HG02759 (cell line): ENCODE data around the gene U2AF1L4.
A peak's percentile ranks its signal among the peaks of the same experiment; 100 is the strongest.

ENCODE experiments used
- ATAC-seq: cut with Tn5 transposase; IDR thresholded peaks from one replicate; pipeline ENCODE4 v1.9.1; 2021; ENCODE audit warnings: mild to moderate bottlenecking, moderate library complexity; ENCODE audit not compliant: unreplicated experiment

The U2AF1L4 gene

DNA sequence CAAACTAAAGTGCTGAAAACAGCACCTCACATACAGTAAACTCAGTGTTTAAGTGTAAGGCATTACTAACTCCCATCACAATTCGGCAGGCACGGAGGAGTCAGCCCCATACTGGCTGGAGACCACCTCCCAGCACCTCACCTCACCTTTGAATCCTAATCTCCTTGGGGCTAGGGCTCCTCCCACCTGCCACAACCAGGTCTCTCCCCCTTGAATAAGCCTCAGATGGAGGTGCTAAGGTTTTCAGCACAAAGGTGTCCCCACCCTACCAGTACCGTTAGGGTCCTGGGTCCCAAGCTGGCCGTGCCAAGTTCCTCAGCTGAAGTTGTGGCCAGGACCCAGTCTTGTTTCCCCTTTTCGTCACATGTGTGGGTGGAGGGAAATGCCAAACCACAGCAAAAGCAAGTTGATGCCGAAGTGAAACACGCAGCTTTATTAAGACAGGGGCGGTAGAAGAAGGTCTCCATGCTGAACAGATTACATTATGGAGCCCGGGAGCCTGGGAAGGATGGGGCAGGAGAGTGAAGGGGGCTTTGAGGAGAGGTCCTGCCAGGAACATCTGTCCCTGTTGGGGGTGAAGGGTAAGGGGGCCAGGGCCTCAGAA is 3.0 kb downstream of the U2AF1L4 start, which contains the start of gene IGFLR1:
IGFLR1 (minus strand) TSS at position 332 of the 604 bp plus-strand sequence. CDS start 1,272 bp downstream, outside the sequence.
- no peak for ATAC-seq

DNA sequence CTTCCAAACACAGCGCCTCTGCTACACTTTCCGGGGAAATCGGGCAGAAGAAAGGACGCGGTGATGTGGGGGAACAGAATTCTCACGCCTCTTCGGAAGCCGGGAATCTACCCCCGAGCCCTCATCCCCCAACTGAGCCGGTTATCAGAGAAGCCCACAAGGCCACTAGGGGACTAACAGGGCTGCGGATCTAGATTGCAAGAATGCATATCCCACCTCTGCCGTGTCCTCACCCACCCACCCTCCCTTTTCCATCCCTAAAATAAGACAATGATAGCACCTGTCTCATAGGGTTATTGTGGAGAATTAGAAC is 4.1 kb downstream of the U2AF1L4 start:
- ATAC-seq, result no peak

DNA sequence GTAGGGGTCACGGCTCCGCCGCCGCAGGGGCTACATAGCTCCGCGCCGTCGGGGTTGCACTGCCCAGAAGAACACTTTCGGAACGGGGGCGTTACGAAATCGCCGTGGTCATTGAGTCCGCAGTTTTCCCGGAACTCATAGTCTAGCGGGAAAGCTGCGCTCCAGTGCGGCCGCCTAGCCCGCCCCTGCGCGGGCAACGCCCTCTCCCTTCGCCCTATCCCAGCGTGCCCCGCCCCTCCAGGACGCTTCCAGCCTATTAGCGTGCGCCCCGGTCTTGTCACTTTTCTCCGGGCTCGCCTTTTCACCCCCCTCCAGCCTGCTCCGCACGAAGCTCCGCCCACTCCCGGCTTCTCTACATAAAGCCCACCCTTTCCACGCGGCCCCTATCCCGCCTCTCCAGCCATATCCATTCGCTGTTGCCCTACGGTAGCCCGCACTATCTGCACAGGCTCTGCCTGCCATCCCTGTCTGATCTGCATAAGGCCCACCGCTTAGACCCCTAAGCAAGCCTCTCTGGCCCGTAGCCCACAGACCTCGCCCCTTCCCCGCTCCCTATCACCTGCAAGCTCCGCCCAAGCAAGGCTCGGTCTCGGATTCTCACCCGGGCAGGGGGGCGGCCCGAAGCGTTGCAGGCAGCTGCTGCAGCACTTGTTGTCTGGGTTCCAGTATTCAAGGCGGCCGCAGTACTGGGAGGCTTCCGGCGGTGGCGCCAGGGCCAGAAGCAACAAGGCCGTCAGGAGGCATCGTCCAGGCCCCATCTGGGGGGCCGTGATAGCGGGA is 4.6 kb downstream of the U2AF1L4 start:
- peak; percentile 62 for ATAC-seq

- ATAC-seq, result no peak
Observed at GRCh38 chr19:35740108-35740422, 5.2 kb downstream of the U2AF1L4 start.

DNA sequence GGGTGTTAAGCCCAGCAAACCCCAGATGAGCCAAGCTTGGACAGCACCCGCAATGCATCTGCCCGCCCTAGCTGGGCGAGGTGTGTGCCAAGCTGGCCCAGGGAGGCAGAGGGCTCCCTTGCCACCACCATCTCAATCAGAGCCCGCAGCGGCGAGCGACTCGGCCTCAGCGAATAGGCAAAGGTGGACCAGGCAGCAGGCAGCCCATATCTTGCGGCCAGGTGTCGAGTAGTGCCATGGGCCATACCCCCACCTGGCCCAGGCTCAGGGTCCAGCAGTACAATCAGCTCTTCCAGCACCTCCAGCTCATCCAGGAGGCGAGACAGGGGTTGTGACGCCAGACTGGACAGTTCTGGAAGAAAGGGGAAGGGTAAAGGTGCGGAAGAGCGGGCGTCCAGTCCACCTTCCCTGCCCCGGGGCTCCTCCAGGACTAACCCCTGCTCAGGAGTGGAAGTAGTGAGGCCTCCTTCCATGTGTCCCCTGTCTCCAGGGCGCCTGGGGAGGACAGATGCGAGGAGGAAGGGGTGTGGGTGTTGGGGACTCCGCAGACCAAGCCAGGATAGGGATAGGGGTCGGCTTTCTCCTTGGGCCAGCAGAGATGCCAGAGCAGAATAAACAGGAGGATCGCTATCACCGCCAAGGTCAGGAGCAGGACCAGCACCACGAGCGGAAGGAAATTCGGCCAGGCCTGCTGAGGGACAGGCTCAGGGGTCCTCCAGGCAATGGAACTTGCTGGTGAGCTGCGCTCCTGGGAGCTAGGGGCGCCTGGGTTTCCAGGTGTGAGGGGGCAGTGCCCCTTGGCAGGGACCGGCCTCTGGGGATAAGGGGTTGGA is 5.7 kb downstream of the U2AF1L4 start:
- no peak for ATAC-seq

GRCh38 chr19:35738887-35739229 is 6.4 kb downstream of the U2AF1L4 start:
- ATAC-seq, result no peak

GRCh38 chr19:35738021-35738886 is 7.0 kb downstream of the U2AF1L4 start:
- ATAC-seq, result no peak

GRCh38 chr19:35736913-35737886 is 8.0 kb downstream of the U2AF1L4 start:
- ATAC-seq, result no peak

- no peak for ATAC-seq
Observed at GRCh38 chr19:35734889-35735288, 10.3 kb downstream of the U2AF1L4 start.

- no peak for ATAC-seq
Observed at GRCh38 chr19:35734273-35734672, 10.9 kb downstream of the U2AF1L4 start.

- ATAC-seq, result no peak
Observed at GRCh38 chr19:35733180-35734125, 11.8 kb downstream of the U2AF1L4 start.

GRCh38 chr19:35732540-35733179 is 12.6 kb downstream of the U2AF1L4 start:
- ATAC-seq, result no peak

DNA sequence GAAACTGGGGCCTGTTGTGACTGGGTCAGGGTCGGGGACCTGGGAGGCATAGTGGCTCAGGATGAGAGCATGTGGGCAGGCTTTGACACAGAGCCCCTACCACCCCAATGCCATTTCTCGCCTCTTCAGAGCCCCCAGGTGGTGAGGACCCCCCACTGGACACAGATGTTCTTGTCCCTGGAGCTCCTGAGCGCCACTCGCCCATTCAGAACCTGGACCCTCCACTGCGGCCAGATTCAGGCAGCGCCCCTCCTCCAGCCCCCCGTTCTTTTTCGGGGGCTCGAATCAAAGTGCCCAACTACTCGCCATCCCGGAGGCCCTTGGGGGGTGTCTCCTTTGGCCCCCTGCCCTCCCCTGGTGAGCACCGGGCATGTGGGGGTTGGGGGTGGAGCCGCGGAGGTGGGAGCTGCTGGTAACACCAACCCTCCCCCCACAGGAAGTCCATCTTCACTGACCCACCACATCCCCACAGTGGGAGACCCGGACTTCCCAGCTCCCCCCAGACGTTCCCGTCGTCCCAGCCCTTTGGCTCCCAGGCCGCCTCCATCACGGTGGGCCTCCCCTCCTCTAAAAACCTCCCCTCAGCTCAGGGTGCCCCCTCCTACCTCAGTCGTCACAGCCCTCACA is 13.3 kb downstream of the U2AF1L4 start:
- no peak for ATAC-seq

- ATAC-seq, result no peak
Observed at GRCh38 chr19:35731353-35731752, 13.9 kb downstream of the U2AF1L4 start.

DNA sequence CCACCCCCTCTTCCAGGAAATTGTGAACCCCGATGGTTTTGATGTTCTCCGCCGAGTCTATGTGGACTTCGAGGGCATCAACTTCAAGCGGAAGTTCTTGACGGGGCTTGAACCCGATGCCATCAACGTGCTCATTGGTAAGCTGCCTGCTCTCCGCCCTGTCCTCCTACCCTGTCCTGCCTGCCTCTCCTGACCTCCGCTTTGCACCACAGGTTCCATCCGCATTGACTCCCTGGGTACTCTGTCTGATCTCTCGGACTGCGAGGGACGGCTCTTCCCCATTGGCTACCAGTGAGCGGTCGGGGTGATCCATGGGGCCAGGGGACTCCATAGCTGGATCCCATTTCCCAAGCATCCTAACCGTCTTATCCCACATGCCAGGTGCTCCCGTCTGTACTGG is 14.9 kb downstream of the U2AF1L4 start:
- ATAC-seq, result no peak

- ATAC-seq, result no peak
Observed at GRCh38 chr19:35729763-35730162, 15.5 kb downstream of the U2AF1L4 start.

- no peak for ATAC-seq
Observed at GRCh38 chr19:35729021-35729420, 16.2 kb downstream of the U2AF1L4 start.
